HK-2 (cell line): ENCODE measurements around the gene CEP120.

Experiments
- DNase-seq: peaks from one replicate; pipeline ENCODE4 v3.0.0-alpha.2; 2018; ENCODE audit not compliant: unreplicated experiment

Gene CEP120

GRCh38 chr5:123299136-123299535 lies 124.1 kb downstream of the CEP120 start:
- no peak for DNase-seq

- no peak for DNase-seq
Measured at GRCh38 chr5:123298335-123299030, 124.7 kb downstream of the CEP120 start.

GRCh38 chr5:123297866-123298265 lies 125.3 kb downstream of the CEP120 start:
- DNase-seq, result no peak

- DNase-seq, result no peak
Measured at GRCh38 chr5:123297198-123297831, 125.9 kb downstream of the CEP120 start.
